Activated naive CD4-positive, alpha-beta T cell treated with anti-CD3 and anti-CD28 coated beads, Interleukin-2, amount 50 U/mL, for 24 hours (primary cell): ENCODE measurements around the gene PTPRS.

Experiments
- H3K27ac Mint-ChIP-seq: one replicate; pipeline ENCODE4 v1.8.0; 2021; ENCODE audit warnings: mild to moderate bottlenecking, mixed read lengths
- H3K27me3 Mint-ChIP-seq: one replicate; pipeline ENCODE4 v1.8.0; 2021; ENCODE audit warnings: mixed read lengths
- H3K36me3 Mint-ChIP-seq: one replicate; pipeline ENCODE4 v1.8.0; 2021; ENCODE audit warnings: mixed read lengths
- H3K4me1 Mint-ChIP-seq: one replicate; pipeline ENCODE4 v1.8.0; 2021; ENCODE audit warnings: mixed read lengths
- H3K4me3 Mint-ChIP-seq: one replicate; pipeline ENCODE4 v1.8.0; 2021; ENCODE audit warnings: mild to moderate bottlenecking, mixed read lengths
- H3K9me3 Mint-ChIP-seq: one replicate; pipeline ENCODE4 v1.8.0; 2021; ENCODE audit warnings: mixed read lengths

PTPRS gene

GRCh38 chr19:5292822-5293611 lies 47.6 kb downstream of the PTPRS start:
- no peaks in the 10 kb centered on the region for H3K9me3 Mint-ChIP-seq
- H3K27ac Mint-ChIP-seq = no peak overlapping the region
- peak overlapping the region; percentile 76 for H3K4me3 Mint-ChIP-seq
- peaks cover 10% of the 10 kb centered on the region for H3K4me1 Mint-ChIP-seq
- no peaks in the 10 kb centered on the region for H3K27me3 Mint-ChIP-seq
- H3K36me3 Mint-ChIP-seq = no peaks in the 10 kb centered on the region

GRCh38 chr19:5292453-5292821 lies 48.2 kb downstream of the PTPRS start:
- Mint-ChIP-seq H3K27me3 (no peaks in the 10 kb centered on the region), H3K4me1 (peaks cover 10% of the 10 kb centered on the region), H3K27ac (peak overlapping the region; percentile 59), H3K4me3 (peak overlapping the region; percentile 74), H3K36me3 (no peaks in the 10 kb centered on the region), H3K9me3 (no peaks in the 10 kb centered on the region)

GRCh38 chr19:5291588-5292193 lies 48.9 kb downstream of the PTPRS start:
- Mint-ChIP-seq H3K4me1 (peaks cover 10% of the 10 kb centered on the region), H3K36me3 (no peaks in the 10 kb centered on the region), H3K27ac (no peak overlapping the region), H3K27me3 (no peaks in the 10 kb centered on the region), H3K9me3 (no peaks in the 10 kb centered on the region), H3K4me3 (peak overlapping the region; percentile 74)
